ENCODE data around the gene MIOX. TPM values are rescaled to one million over a fixed set of nuclear protein-coding genes. Genes with fewer than 3 reads are reported as not detected.

MIOX gene
- total and polyA plus RNA-seq, 2 of the 13 experiments (the other 11 are each of a cell fraction or from before 2014, with no cell fraction given), result 1.5 to 2.9 TPM

DNA sequence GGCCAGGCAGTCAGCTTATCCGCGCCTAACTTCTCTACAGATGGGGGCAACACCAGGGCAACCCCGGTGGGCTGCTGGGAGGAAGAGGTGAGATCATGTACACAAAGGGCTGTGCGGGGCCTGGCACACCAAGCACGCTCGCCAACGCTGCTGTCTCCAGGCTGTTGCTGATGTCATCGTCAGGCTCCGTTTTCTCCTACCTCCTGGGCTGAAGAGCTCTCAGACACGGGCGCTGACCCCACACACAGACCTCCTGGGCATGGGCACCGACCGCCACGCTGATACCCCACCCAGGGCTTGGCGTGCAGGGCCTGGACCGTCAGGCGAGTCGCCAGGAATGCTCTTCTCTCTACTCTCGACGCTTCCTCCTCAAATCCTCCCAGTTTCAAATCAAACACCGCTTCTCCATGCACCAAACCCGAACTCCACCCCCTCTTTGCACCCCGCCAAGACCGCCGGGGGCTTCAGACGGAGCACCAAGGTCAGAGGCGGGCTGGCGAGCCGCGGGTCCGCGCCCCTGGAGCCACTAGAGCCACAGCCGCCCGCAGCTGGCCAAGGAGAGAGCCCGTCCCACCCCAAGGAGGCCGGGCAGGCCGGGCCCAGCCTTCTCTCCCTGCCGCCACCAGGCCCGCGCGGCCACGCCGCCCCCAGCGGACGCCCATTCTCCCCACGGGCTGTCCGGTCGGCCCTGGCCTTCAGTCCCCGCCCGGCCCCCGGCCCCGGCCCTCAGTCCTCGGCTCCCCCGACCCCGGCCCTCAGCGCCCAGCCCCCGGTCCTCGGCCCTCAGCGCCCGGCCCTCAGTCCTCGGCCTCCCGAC, 12.6 kb upstream of the MIOX start (continued):
- 0 out of 2 replicates have a peak, but pooled peaks have one; percentile 8 for TF ChIP-seq ZNF777 (CRISPR knock-in tag; IDR thresholded peaks at IDR 0.05)
- peak; percentile 48; the same call in 1 of the 2 replicates for TF ChIP-seq ZMYM3 (CRISPR knock-in tag; IDR thresholded peaks at IDR 0.05)
- TF ChIP-seq MED8 (CRISPR knock-in tag; IDR thresholded peaks at IDR 0.05; ENCODE audit: insufficient replicate concordance), result peak; percentile 22
- 0 out of 2 replicates have a peak, but pooled peaks have one; percentile 41 for TF ChIP-seq ZNF619 (CRISPR knock-in tag; IDR thresholded peaks at IDR 0.05)
- TF ChIP-seq MXD1 (CRISPR knock-in tag; IDR thresholded peaks at IDR 0.05), result peak; percentile 51; the same call in 1 of the 2 replicates
- TF ChIP-seq MEIS2 (CRISPR knock-in tag; IDR thresholded peaks at IDR 0.05), result peak; percentile 27; the same call in 1 of the 2 replicates
- TF ChIP-seq HNRNPK (IDR thresholded peaks at IDR 0.05; ENCODE audit: low read depth, low read length, poor library complexity, severe bottlenecking), result peak; percentile 38
- TF ChIP-seq MYC (CRISPR knock-in tag; IDR thresholded peaks at IDR 0.05; ENCODE audit: borderline replicate concordance), result peak; percentile 22; the same call in 1 of the 2 replicates
- TF ChIP-seq, protein P1, sequence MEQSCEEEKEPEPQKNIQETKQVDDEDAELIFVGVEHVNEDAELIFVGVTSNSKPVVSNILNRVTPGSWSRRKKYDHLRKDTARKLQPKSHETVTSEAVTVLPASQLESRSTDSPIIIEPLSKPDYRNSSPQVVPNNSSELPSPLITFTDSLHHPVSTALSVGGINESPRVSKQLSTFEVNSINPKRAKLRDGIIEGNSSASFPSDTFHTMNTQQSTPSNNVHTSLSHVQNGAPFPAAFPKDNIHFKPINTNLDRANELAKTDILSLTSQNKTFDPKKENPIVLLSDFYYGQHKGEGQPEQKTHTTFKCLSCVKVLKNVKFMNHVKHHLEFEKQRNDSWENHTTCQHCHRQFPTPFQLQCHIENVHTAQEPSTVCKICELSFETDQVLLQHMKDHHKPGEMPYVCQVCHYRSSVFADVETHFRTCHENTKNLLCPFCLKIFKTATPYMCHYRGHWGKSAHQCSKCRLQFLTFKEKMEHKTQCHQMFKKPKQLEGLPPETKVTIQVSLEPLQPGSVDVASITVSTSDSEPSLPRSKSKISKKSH (CRISPR knock-in tag; IDR thresholded peaks at IDR 0.05; ENCODE audit: borderline replicate concordance), result 0 out of 2 replicates have a peak, but pooled peaks have one; percentile 61
- TF ChIP-seq HIVEP1 (CRISPR knock-in tag; IDR thresholded peaks at IDR 0.05), result 0 out of 2 replicates have a peak, but pooled peaks have one; percentile 37
- no peak for TF ChIP-seq NFAT5 (CRISPR knock-in tag; IDR thresholded peaks at IDR 0.05)
- no peak for TF ChIP-seq ZNF710 (CRISPR knock-in tag; IDR thresholded peaks at IDR 0.05; ENCODE audit: borderline replicate concordance)
- TF ChIP-seq ZNF121 (CRISPR knock-in tag; IDR thresholded peaks at IDR 0.05), result no peak
- no peak for TF ChIP-seq ZNF205 (CRISPR knock-in tag; IDR thresholded peaks at IDR 0.05)
- 0 out of 2 replicates have a peak, but pooled peaks have one; percentile 21 for TF ChIP-seq ZNF598 (CRISPR knock-in tag; IDR thresholded peaks at IDR 0.05; ENCODE audit: borderline replicate concordance)
- peak; percentile 77 for TF ChIP-seq ZFP36 (IDR thresholded peaks at IDR 0.05; ENCODE audit: borderline replicate concordance, low read depth, low read length, partially characterized antibody)
- TF ChIP-seq, protein P2, sequence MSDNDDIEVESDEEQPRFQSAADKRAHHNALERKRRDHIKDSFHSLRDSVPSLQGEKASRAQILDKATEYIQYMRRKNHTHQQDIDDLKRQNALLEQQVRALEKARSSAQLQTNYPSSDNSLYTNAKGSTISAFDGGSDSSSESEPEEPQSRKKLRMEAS (IDR thresholded peaks at IDR 0.05), result peak; percentile 17; the same call in 1 of the 2 replicates
- no peak for TF ChIP-seq HOXA5 (CRISPR knock-in tag; IDR thresholded peaks at IDR 0.05)
- no peak for TF ChIP-seq ETV6 (CRISPR knock-in tag; conservative IDR thresholded peaks at IDR 0.05)
